Heart right ventricle (tissue), 16 donors: ENCODE data around the gene DHRSX. TPM values are rescaled to one million over a fixed set of nuclear protein-coding genes. Genes with fewer than 3 reads are reported as not detected.
A peak's percentile ranks its signal among the peaks of the same experiment; 100 is the strongest.

Experiments used
- ATAC-seq, 8 donors: fragments of 200-7000 bp; cut with Tn5 transposase; one replicate each; pipeline ENCODE4 v1.9.1; 2020; ENCODE audit warnings: mild to moderate bottlenecking in 8 of 8, moderate library complexity in 8 of 8, moderate number of reproducible peaks in 1 of 8
- DNase-seq, 2 donors: peaks; one replicate each; pipeline ENCODE4 v3.0.0-alpha.2; 2020
- H3K27ac ChIP-seq, 10 donors: fragments of 200-600 bp; sonication (generic) in 2 of 10; one replicate each; pipeline versions ENCODE4 v1.5.0 to v1.8.0; 2020 to 2022; ENCODE audit warnings: mild to moderate bottlenecking in 3 of 10
- H3K27me3 ChIP-seq, 7 donors: fragments of 200-600 bp; one replicate each; pipeline ENCODE4 v1.8.0; 2021 to 2022; ENCODE audit warnings: mild to moderate bottlenecking in 2 of 7
- H3K36me3 ChIP-seq, 9 donors: fragments of 200-600 bp; sonication (generic) in 1 of 9; one replicate each; pipeline versions ENCODE4 v1.5.0 to v1.8.0; 2020 to 2022; ENCODE audit warnings: mild to moderate bottlenecking in 2 of 9
- H3K4me1 ChIP-seq, 9 donors: fragments of 200-600 bp; sonication (generic) in 1 of 9; one replicate each; pipeline versions ENCODE4 v1.5.0 to v1.8.0; 2020 to 2022; ENCODE audit warnings: mild to moderate bottlenecking in 4 of 9
- H3K4me3 ChIP-seq, 10 donors: fragments of 200-600 bp; sonication (generic) in 2 of 10; one replicate each; pipeline versions ENCODE4 v1.5.0 to v1.8.0; 2020 to 2022; ENCODE audit warnings: mild to moderate bottlenecking in 7 of 10, moderate library complexity in 2 of 10
- H3K9me3 ChIP-seq, 11 donors: fragments of 200-600 bp in 10 of 11; sonication (generic) in 2 of 11; one replicate each; pipeline versions ENCODE4 v1.5.0 to v1.8.0; 2013 to 2022; ENCODE audit warnings: mild to moderate bottlenecking in 2 of 11, control low read depth in 1 of 11, moderate library complexity in 1 of 11
- WGBS, 2 donors: extraction: QIAGEN DNeasy Blood & Tissue Kit; methylation state at CpG; one replicate each; pipeline ENCODE4 v1.1.7; 2013; ENCODE audit warnings: inconsistent platforms in 1 of 2; 5-methylcytosine and 5-hydroxymethylcytosine counted together
- intact Hi-C, 10 donors: fragments of 100-400 bp; cut with DNase I; formaldehyde crosslinking; loops; one replicate each; pipeline versions ENCODE4 v1.11.1 to v1.14.2; 2022
- polyA plus RNA-seq, 2 donors: library from polyadenylated mRNA; stranded (reverse); fragments of 200-250 nt; gene quantifications; one replicate each; pipeline ENCODE4 v1.2.3, GENCODE V29; 2013
- total RNA-seq, 10 donors: library from RNA; stranded (reverse); fragmentation: NEBNext Ultra II Directional in 3 of 10; extraction: Animal tissue kit (Norgen Biotek cat#: 25700) in 3 of 10; gene quantifications; one replicate each; pipeline versions ENCODE4 v1.2.1 to v1.2.4, GENCODE V29; 2021 to 2023
- TF ChIP-seq, protein P1 (sequence below), 9 donors: fragments of 200-600 bp; sonication (generic) in 2 of 9; IDR thresholded peaks; one replicate each; pipeline versions ENCODE4 v1.5.0 to v1.8.0; 2021 to 2022; ENCODE audit warnings: antibody characterized with exemption in 9 of 9, mild to moderate bottlenecking in 5 of 9, moderate library complexity in 1 of 9
- donor health status: Arrhythmogenic right ventricular cardiomyopathy.
- donor health status: ischemic (EF 13 %, LVEDD 7.1; RV severe dilation, severe dysfunction).
- donor health status: healthy with polysubstance abuse.
- donor health status: DM: no; HTN: yes; CAD: no.
- donor health status: DM: no; HTN: no; CAD: no.
- donor health status: ischemic (EF 25% LVEDD 6.9; RV normal size, moderate dysfunction).
- donor health status: ischemic (EF 25% LVEDD 5.7; RV mildly dilated, moderate dysfunction).
- donor health status: healthy.
- donor health status: DM: yes; HTN: yes; CAD: no.
- donor health status: Ischemic cardiomyopathy.
- donor health status: ischemic (EF 35%, LVEDD 5.7; RV mildly dilated, moderate dysfunction).
- donor health status: nonischemic (EF 11% LVEDD 7.7; RV severe dilation, severe dysfunction).
- donor health status: DM: yes; HTN: yes; CAD: no.
- donor health status: PGD.
- donor health status: ischemic (EF 29% LVEDD 5.4; RV normal size, mild dysfunction).
- donor health status: nonischemic (EF 23%, LVEDD 6.1; RV moderate dilation, normal function).

The DHRSX gene
- total and polyA plus RNA-seq, 12 donors: 13.8 to 35.9 (median 26.2) TPM

DNA sequence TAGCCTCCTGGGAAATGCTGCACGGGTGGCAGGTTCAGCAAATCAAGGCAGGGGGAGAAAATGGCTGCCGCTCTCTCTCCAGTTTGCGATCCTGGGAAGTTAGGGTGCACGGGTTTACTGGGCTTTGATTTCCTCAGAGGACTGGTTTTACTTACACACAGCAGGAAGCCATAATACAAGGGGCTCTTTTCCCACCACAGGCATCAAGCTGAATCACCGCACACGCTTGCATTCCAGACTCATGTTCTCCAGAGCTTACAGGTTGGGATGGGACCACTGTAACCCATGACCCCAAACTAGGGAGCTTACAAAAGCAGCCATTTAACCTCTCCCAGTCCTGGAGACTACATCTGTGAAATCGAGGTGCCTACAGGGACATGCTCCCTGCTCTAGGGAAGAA lies 159.8 kb downstream of the DHRSX start:
- no peak for DNase-seq
- intact Hi-C loops: no loop called here
- peak overlapping the region in 6 of 10 donors; percentile 27 to 92 (median 86) for H3K27ac ChIP-seq
- no peaks in the 10 kb centered on the region for H3K27me3 ChIP-seq
- no peak overlapping the region for H3K4me3 ChIP-seq
- TF ChIP-seq, protein P1, sequence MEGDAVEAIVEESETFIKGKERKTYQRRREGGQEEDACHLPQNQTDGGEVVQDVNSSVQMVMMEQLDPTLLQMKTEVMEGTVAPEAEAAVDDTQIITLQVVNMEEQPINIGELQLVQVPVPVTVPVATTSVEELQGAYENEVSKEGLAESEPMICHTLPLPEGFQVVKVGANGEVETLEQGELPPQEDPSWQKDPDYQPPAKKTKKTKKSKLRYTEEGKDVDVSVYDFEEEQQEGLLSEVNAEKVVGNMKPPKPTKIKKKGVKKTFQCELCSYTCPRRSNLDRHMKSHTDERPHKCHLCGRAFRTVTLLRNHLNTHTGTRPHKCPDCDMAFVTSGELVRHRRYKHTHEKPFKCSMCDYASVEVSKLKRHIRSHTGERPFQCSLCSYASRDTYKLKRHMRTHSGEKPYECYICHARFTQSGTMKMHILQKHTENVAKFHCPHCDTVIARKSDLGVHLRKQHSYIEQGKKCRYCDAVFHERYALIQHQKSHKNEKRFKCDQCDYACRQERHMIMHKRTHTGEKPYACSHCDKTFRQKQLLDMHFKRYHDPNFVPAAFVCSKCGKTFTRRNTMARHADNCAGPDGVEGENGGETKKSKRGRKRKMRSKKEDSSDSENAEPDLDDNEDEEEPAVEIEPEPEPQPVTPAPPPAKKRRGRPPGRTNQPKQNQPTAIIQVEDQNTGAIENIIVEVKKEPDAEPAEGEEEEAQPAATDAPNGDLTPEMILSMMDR (IDR thresholded peaks at IDR 0.05): no peak
- peaks cover 0 to 14% (median 0%) of the 10 kb centered on the region in 11 donors for H3K9me3 ChIP-seq
- no peak for ATAC-seq
- peaks cover 0 to 15% (median 8%) of the 10 kb centered on the region in 9 donors for H3K4me1 ChIP-seq
- 91 to 92% methylated on average over 7 of the region's 7 CpGs for WGBS, 2 donors
- peaks cover 0 to 14% (median 0%) of the 10 kb centered on the region in 9 donors for H3K36me3 ChIP-seq

- no peak for ATAC-seq
- Histone ChIP-seq H3K27me3 (no peaks in the 10 kb centered on the region), H3K27ac (no peak overlapping the region), H3K4me3 (no peak overlapping the region), H3K36me3 (peaks cover 0 to 14% (median 0%) of the 10 kb centered on the region in 9 donors), H3K4me1 (peaks cover 0 to 12% (median 0%) of the 10 kb centered on the region in 9 donors), H3K9me3 (peaks cover 0 to 14% (median 0%) of the 10 kb centered on the region in 11 donors)
- WGBS, 2 donors: 80 to 83% methylated on average over 7 of the region's 7 CpGs
- no peak for DNase-seq
- TF ChIP-seq, protein P1 (IDR thresholded peaks at IDR 0.05): no peak
- intact Hi-C loops: no loop called here
Observed at GRCh38 chrX:2336181-2336580, 164.6 kb downstream of the DHRSX start.

DNA sequence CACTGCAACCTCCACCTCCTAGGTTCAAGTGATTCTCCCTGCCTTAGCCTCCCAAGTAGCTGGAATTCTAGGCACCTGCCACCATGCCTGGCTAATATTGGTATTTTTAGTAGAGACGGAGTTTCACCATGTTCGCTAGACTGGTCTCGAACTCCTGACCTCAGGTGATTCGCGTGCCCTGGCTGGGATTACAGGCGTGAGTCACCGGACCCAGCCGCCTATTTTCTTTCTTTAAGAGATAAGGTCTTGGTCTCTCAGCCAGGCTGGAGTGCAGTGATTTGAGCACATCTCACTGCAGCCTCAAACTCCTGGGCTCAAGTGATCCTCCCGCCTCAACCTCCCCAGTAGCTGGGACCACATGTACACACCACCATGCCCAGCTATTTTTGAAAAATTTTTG lies 166.5 kb downstream of the DHRSX start:
- Histone ChIP-seq H3K4me3 (no peak overlapping the region), H3K27ac (no peak overlapping the region), H3K27me3 (no peaks in the 10 kb centered on the region), H3K9me3 (peaks cover 0 to 8% (median 0%) of the 10 kb centered on the region in 11 donors), H3K4me1 (peaks cover 0 to 12% (median 0%) of the 10 kb centered on the region in 9 donors), H3K36me3 (peaks cover 0 to 6% (median 0%) of the 10 kb centered on the region in 9 donors)
- no peak for ATAC-seq
- intact Hi-C loops: no loop called here
- TF ChIP-seq, protein P1 (IDR thresholded peaks at IDR 0.05): no peak
- WGBS, 2 donors: 84 to 88% methylated on average over 9 of the region's 9 CpGs
- no peak for DNase-seq

- no peaks in the 10 kb centered on the region for H3K36me3 ChIP-seq
- H3K9me3 ChIP-seq: peaks cover 0 to 3% (median 0%) of the 10 kb centered on the region in 11 donors
- no peaks in the 10 kb centered on the region for H3K27me3 ChIP-seq
- intact Hi-C loops: no loop called here
- peak overlapping the region in 2 of 10 donors; percentile 19 to 53 for H3K27ac ChIP-seq
- H3K4me1 ChIP-seq: peaks cover 0 to 12% (median 0%) of the 10 kb centered on the region in 9 donors
- DNase-seq (no peak), ATAC-seq (peak in 2 of 8 donors; percentile 49 to 53)
- WGBS, 2 donors: 42 to 59% methylated on average over 4 of the region's 4 CpGs
- H3K4me3 ChIP-seq: no peak overlapping the region
- TF ChIP-seq, protein P1 (IDR thresholded peaks at IDR 0.05): no peak
Observed at GRCh38 chrX:2332252-2332651, 168.5 kb downstream of the DHRSX start.
